HG03045 (cell line): ENCODE results near the gene MBLAC1.
A peak's percentile ranks its signal among the peaks of the same experiment; 100 is the strongest.
"Not testable (repeated sequence)": the region's sequence is repeated elsewhere in the genome, so short reads cannot be mapped to it uniquely, and the experiment has no call there.

Experiments
- ATAC-seq: cut with Tn5 transposase; IDR thresholded peaks from one replicate; pipeline ENCODE4 v1.9.1; 2021; ENCODE audit warnings: mild to moderate bottlenecking, moderate library complexity; ENCODE audit not compliant: unreplicated experiment

The MBLAC1 gene

GRCh38 chr7:100122067-100122466 is 4.7 kb upstream of the MBLAC1 start:
- no peak for ATAC-seq

- no peak for ATAC-seq
These were observed 4.2 kb upstream of the MBLAC1 start for GRCh38 chr7:100122568-100122967.

GRCh38 chr7:100124301-100125230 is 2.2 kb upstream of the MBLAC1 start:
- no peak for ATAC-seq

- ATAC-seq = peak; percentile 25
These were observed 382 bp upstream of the MBLAC1 start for GRCh38 chr7:100126239-100126930.

GRCh38 chr7:100127866-100128636 is 1.3 kb downstream of the MBLAC1 start:
- ATAC-seq = no peak

- no peak for ATAC-seq
These were observed 1.8 kb downstream of the MBLAC1 start for GRCh38 chr7:100128637-100128963.

GRCh38 chr7:100130220-100130607 is 3.4 kb downstream of the MBLAC1 start:
- ATAC-seq = not testable (repeated sequence)

GRCh38 chr7:100130608-100131453 is 4.1 kb downstream of the MBLAC1 start:
- no peak for ATAC-seq

- no peak for ATAC-seq
These were observed 5.4 kb downstream of the MBLAC1 start for GRCh38 chr7:100132126-100132525.

- ATAC-seq = no peak
These were observed 6.0 kb downstream of the MBLAC1 start for GRCh38 chr7:100132697-100133151.

- ATAC-seq = no peak
These were observed 11.3 kb downstream of the MBLAC1 start for GRCh38 chr7:100137851-100138760.

GRCh38 chr7:100141555-100141949 is 14.8 kb downstream of the MBLAC1 start:
- no peak for ATAC-seq

- no peak for ATAC-seq
These were observed 15.7 kb downstream of the MBLAC1 start for GRCh38 chr7:100142461-100142860.

- ATAC-seq = not testable (repeated sequence)
These were observed 19.6 kb downstream of the MBLAC1 start for GRCh38 chr7:100146350-100146749.

GRCh38 chr7:100147278-100147677 is 20.5 kb downstream of the MBLAC1 start:
- no peak for ATAC-seq

GRCh38 chr7:100148225-100148558 is 21.4 kb downstream of the MBLAC1 start:
- ATAC-seq = no peak

- peak; percentile 99 for ATAC-seq
These were observed 22.0 kb downstream of the MBLAC1 start, which contains the start of gene LAMTOR4 for GRCh38 chr7:100148559-100149328. TSS of gene LAMTOR4 (plus strand) at chr7:100148918. CDS start at chr7:100148973, 55 bp downstream.

- ATAC-seq = no peak
These were observed 25.6 kb downstream of the MBLAC1 start for GRCh38 chr7:100152404-100152803.
